IMR-90 (cell line): ENCODE measurements around the gene AKT3. TPM values are rescaled to one million over a fixed set of nuclear protein-coding genes. Genes with fewer than 3 reads are reported as not detected.

Experiments used
- ATAC-seq: fragments of 200-7000 bp; cut with Tn5 transposase; 2 replicates; pipeline ENCODE4 v1.9.1; 2020; ENCODE audit warnings: low read depth, mild to moderate bottlenecking, moderate library complexity
- BruUV-seq: library from RNA; stranded (reverse); fragments of 400-500 nt; replicated peaks from 2 replicates; lab custom pipeline; 2021; lab: Mats Ljungman, UMichigan
- CTCF ChIA-PET: fragments of 300-600 bp; formaldehyde crosslinking; extraction: SDS; loops from one replicate; lab custom pipeline; 2021; ENCODE audit warnings: antibody characterized with exemption; lab: Yijun Ruan, JAX
- POLR2A ChIA-PET: fragments of 300-600 bp; sonication (Branson Sonifier 250); formaldehyde crosslinking; loops from one replicate; lab custom pipeline; 2022; ENCODE audit warnings: antibody characterized with exemption; ENCODE audit not compliant: unreplicated experiment; lab: Charles Lee
- DNase-seq: peaks from one replicate; pipeline ENCODE4 v3.0.0; 2013
- H2AFZ ChIP-seq: replicated peaks from 2 replicates; pipeline ENCODE3; 2013; ENCODE audit warnings: low read length, mild to moderate bottlenecking; ENCODE audit not compliant: poor library complexity
- H2AK5ac ChIP-seq: 2 replicates; pipeline ENCODE4 v1.6.1; 2013; ENCODE audit warnings: low read depth, low read length, inconsistent platforms
- H2AK9ac ChIP-seq: replicated peaks from 2 replicates; pipeline ENCODE3; 2013; ENCODE audit warnings: mild to moderate bottlenecking, low read depth, low read length, moderate library complexity; ENCODE audit not compliant: poor library complexity
- H2BK120ac ChIP-seq: 2 replicates; pipeline ENCODE4 v1.6.1; 2013; ENCODE audit warnings: low read depth, low read length, inconsistent platforms
- H2BK15ac ChIP-seq: 3 replicates; pipeline ENCODE4 v1.6.1; 2013; ENCODE audit warnings: low read depth, low read length, inconsistent platforms
- H2BK20ac ChIP-seq: 2 replicates; pipeline ENCODE4 v1.6.1; 2013; ENCODE audit warnings: low read depth, mild to moderate bottlenecking, inconsistent platforms, low read length, moderate library complexity
- H2BK5ac ChIP-seq: 2 replicates; pipeline ENCODE4 v1.6.1; 2013; ENCODE audit warnings: mild to moderate bottlenecking, low read depth, low read length, inconsistent platforms; ENCODE audit not compliant: poor library complexity, severe bottlenecking
- H3K14ac ChIP-seq: replicated peaks from 2 replicates; pipeline ENCODE4 v1.6.1; 2013; ENCODE audit warnings: low read depth, low read length, inconsistent platforms
- H3K18ac ChIP-seq: 2 replicates; pipeline ENCODE4 v1.6.1; 2013; ENCODE audit warnings: low read depth, low read length, control low read depth
- H3K23ac ChIP-seq: 2 replicates; pipeline ENCODE4 v1.6.1; 2013; ENCODE audit warnings: low read depth, low read length, inconsistent platforms
- H3K27ac ChIP-seq: 2 replicates; pipeline ENCODE4 v1.5.1; 2013; ENCODE audit warnings: mild to moderate bottlenecking, control low read depth, low read length; ENCODE audit not compliant: insufficient read depth
- H3K27me3 ChIP-seq: 2 replicates; pipeline ENCODE4 v1.6.1; 2013; ENCODE audit warnings: low read length; ENCODE audit not compliant: control insufficient read depth, insufficient read depth
- H3K36me3 ChIP-seq: 2 replicates; pipeline ENCODE4 v1.6.1; 2013; ENCODE audit warnings: low read length, mixed read lengths; ENCODE audit not compliant: control insufficient read depth, insufficient read depth
- H3K4ac ChIP-seq: 2 replicates; pipeline ENCODE4 v1.6.1; 2013; ENCODE audit warnings: low read depth, low read length, inconsistent platforms
- H3K4me1 ChIP-seq: 2 replicates; pipeline ENCODE4 v1.6.1; 2013; ENCODE audit warnings: low read length, mixed read lengths; ENCODE audit not compliant: control insufficient read depth, insufficient read depth
- H3K4me2 ChIP-seq: 2 replicates; pipeline ENCODE4 v1.6.1; 2013; ENCODE audit warnings: low read depth, mild to moderate bottlenecking, control low read depth, low read length, moderate library complexity
- H3K4me3 ChIP-seq: 2 replicates; pipeline ENCODE4 v1.5.1; 2013; ENCODE audit warnings: low read depth, mild to moderate bottlenecking, control low read depth, low read length, moderate library complexity; ENCODE audit not compliant: insufficient read depth
- H3K56ac ChIP-seq: 2 replicates; pipeline ENCODE4 v1.6.1; 2013; ENCODE audit warnings: low read length, inconsistent platforms; ENCODE audit not compliant: insufficient read depth; ENCODE audit errors: extremely low read depth
- H3K79me1 ChIP-seq, 2 experiments: 2 replicates each; pipeline ENCODE4 v1.6.1; 2013; ENCODE audit warnings: low read length in 2 of 2, inconsistent platforms in 1 of 2, low read depth in 1 of 2
- H3K9ac ChIP-seq: 2 replicates; pipeline ENCODE4 v1.6.1; 2013; ENCODE audit warnings: low read depth, low read length, control low read depth
- H3K9me1 ChIP-seq: 2 replicates; pipeline ENCODE4 v1.6.1; 2013; ENCODE audit warnings: low read length, inconsistent platforms; ENCODE audit not compliant: insufficient read depth
- H3K9me3 ChIP-seq: 2 replicates; pipeline ENCODE4 v1.6.1; 2013; ENCODE audit warnings: low read length; ENCODE audit not compliant: control insufficient read depth, insufficient read depth
- H4K20me1 ChIP-seq: 2 replicates; pipeline ENCODE4 v1.6.1; 2013; ENCODE audit warnings: low read length, inconsistent platforms; ENCODE audit not compliant: insufficient read depth
- H4K5ac ChIP-seq: 2 replicates; pipeline ENCODE4 v1.6.1; 2013; ENCODE audit warnings: mild to moderate bottlenecking, low read depth, low read length, control low read depth
- H4K8ac ChIP-seq, 2 experiments: 2 replicates each; pipeline ENCODE4 v1.6.1; 2013; ENCODE audit warnings: low read depth in 2 of 2, low read length in 2 of 2, control low read depth in 1 of 2, inconsistent platforms in 1 of 2
- H4K91ac ChIP-seq: 2 replicates; pipeline ENCODE4 v1.6.1; 2013; ENCODE audit warnings: low read depth, low read length, inconsistent platforms; ENCODE audit not compliant: insufficient read depth
- BHLHE40 ChIP-seq: fragments of 150-350 bp; IDR thresholded peaks from 2 replicates; pipeline ENCODE4 v1.6.1; 2016; ENCODE audit warnings: mild to moderate bottlenecking, low read depth, low read length
- CEBPB ChIP-seq: IDR thresholded peaks from 2 replicates; pipeline ENCODE4 v1.6.1; 2012; ENCODE audit warnings: low read depth, low read length, improper control_type of control experiment
- CHD1 ChIP-seq: IDR thresholded peaks from 2 replicates; pipeline ENCODE4 v1.6.1; 2012; ENCODE audit warnings: low read depth, low read length, improper control_type of control experiment
- FOS ChIP-seq: fragments of 150-350 bp; IDR thresholded peaks from 2 replicates; pipeline ENCODE4 v1.6.1; 2016; ENCODE audit warnings: low read depth, low read length
- MAFK ChIP-seq: IDR thresholded peaks from 2 replicates; pipeline ENCODE4 v1.6.1; 2012; ENCODE audit warnings: low read depth, low read length, improper control_type of control experiment
- MAZ ChIP-seq: IDR thresholded peaks from 2 replicates; pipeline ENCODE4 v1.6.1; 2012; ENCODE audit warnings: low read depth, mild to moderate bottlenecking, low read length, improper control_type of control experiment, moderate library complexity, borderline replicate concordance
- MXI1 ChIP-seq: IDR thresholded peaks from 2 replicates; pipeline ENCODE4 v1.6.1; 2012; ENCODE audit warnings: low read depth, mild to moderate bottlenecking, low read length, moderate library complexity, borderline replicate concordance
- NFE2L2 ChIP-seq: fragments of 150-350 bp; IDR thresholded peaks from 2 replicates; pipeline ENCODE4 v1.6.1; 2016; ENCODE audit warnings: low read depth, mild to moderate bottlenecking, low read length
- POLR2A ChIP-seq: IDR thresholded peaks from 2 replicates; pipeline ENCODE4 v1.6.1; 2012; ENCODE audit warnings: mild to moderate bottlenecking, low read depth, low read length
- RAD21 ChIP-seq: IDR thresholded peaks from 2 replicates; pipeline ENCODE4 v1.6.1; 2012; ENCODE audit warnings: low read length, improper control_type of control experiment
- RCOR1 ChIP-seq: IDR thresholded peaks from 2 replicates; pipeline ENCODE4 v1.6.1; 2012; ENCODE audit warnings: mild to moderate bottlenecking, low read length, improper control_type of control experiment; ENCODE audit not compliant: insufficient replicate concordance
- USF2 ChIP-seq: fragments of 150-350 bp; IDR thresholded peaks from 2 replicates; pipeline ENCODE4 v1.6.1; 2017; ENCODE audit warnings: mild to moderate bottlenecking, antibody characterized with exemption, low read length, low read depth
- WGBS, 2 experiments: methylation state at CpG; one replicate each; pipeline versions ENCODE4 v1.1.5 to v1.1.7; 2013; ENCODE audit warnings: missing lambda C conversion rate in 2 of 2; ENCODE audit not compliant: insufficient read length in 1 of 2; ENCODE audit errors: extremely low coverage in 2 of 2; 5-methylcytosine and 5-hydroxymethylcytosine counted together
- dilution Hi-C: fragments of 300-500 bp; cut with HindIII; formaldehyde crosslinking; loops from one replicate; pipeline ENCODE4 v1.14.3; 2018; ENCODE audit warnings: low sequenced_read_pairs; ENCODE audit not compliant: unreplicated experiment
- in situ Hi-C: fragments of 300-500 bp; cut with MboI; formaldehyde crosslinking; loops from 3 replicates; pipeline ENCODE4 v1.14.3; 2019; ENCODE audit warnings: low sequenced_read_pairs, inconsistent platforms, mixed read lengths
- intact Hi-C: fragments of 100-400 bp; cut with micrococcal nuclease; formaldehyde crosslinking; loops from 2 replicates; pipeline ENCODE4 v1.10.0; 2022
- polyA plus RNA-seq, 3 experiments: library from polyadenylated mRNA; depleted of rRNA; stranded (reverse); fragments of >200 nt; gene quantifications; 2 replicates each; pipeline ENCODE4 v1.2.3, GENCODE V29; 2012; ENCODE audit warnings: low replicate concordance in 1 of 3
- total RNA-seq: library from RNA; depleted of rRNA; stranded (reverse); fragments of >200 nt; gene quantifications from 2 replicates; pipeline ENCODE4 v1.2.3, GENCODE V29; 2012
- TF ChIP-seq, protein P1 (sequence below): conservative IDR thresholded peaks from 2 replicates; pipeline ENCODE4 v1.5.1; 2012; ENCODE audit warnings: mild to moderate bottlenecking, low read depth, low read length, improper control_type of control experiment

AKT3 gene
- total and polyA plus RNA-seq, 2 of the 4 experiments (the other 2 are of a cell fraction), result 15.2 to 19.4 TPM

DNA sequence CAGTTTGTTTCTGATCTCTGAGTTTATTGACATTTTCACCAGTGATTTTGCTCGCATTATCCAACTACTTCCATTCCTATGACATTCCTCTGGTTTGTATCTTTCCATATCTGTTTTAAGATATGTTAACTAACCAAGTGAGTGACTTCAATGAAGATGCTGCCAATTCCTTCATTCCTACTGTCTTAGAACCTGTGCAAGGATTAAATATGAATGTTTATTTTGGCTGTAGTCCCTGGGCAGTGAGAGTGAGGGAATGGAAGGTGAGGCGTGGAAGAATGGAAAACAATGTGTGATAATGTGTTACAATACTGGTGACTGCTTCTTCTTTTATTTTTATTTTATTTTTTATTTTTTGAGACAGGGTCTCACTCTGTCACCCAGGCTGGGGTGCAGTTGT, 411.2 kb downstream of the AKT3 start:
- DNase-seq, result peak; percentile 17
- H3K4me2 ChIP-seq, result no peak overlapping the region
- H4K8ac ChIP-seq, result no peak overlapping the region
- H3K14ac ChIP-seq, result no peak overlapping the region
- TF ChIP-seq BHLHE40, result no peak
- TF ChIP-seq NFE2L2, result no peak
- TF ChIP-seq, protein P1, sequence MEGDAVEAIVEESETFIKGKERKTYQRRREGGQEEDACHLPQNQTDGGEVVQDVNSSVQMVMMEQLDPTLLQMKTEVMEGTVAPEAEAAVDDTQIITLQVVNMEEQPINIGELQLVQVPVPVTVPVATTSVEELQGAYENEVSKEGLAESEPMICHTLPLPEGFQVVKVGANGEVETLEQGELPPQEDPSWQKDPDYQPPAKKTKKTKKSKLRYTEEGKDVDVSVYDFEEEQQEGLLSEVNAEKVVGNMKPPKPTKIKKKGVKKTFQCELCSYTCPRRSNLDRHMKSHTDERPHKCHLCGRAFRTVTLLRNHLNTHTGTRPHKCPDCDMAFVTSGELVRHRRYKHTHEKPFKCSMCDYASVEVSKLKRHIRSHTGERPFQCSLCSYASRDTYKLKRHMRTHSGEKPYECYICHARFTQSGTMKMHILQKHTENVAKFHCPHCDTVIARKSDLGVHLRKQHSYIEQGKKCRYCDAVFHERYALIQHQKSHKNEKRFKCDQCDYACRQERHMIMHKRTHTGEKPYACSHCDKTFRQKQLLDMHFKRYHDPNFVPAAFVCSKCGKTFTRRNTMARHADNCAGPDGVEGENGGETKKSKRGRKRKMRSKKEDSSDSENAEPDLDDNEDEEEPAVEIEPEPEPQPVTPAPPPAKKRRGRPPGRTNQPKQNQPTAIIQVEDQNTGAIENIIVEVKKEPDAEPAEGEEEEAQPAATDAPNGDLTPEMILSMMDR, result no peak
- TF ChIP-seq MAZ, result no peak
- TF ChIP-seq FOS, result no peak
- no peak for TF ChIP-seq MAFK
- no peak for TF ChIP-seq MXI1
- no peak for TF ChIP-seq RCOR1
- no peak for TF ChIP-seq RAD21
- no peak for TF ChIP-seq CHD1
- TF ChIP-seq CEBPB, result no peak
- TF ChIP-seq USF2, result no peak
- no peak for TF ChIP-seq POLR2A
- intact Hi-C loops, result no loop called here
- no peaks in the 10 kb centered on the region for H3K36me3 ChIP-seq
- ATAC-seq, result no peak
- no peaks in the 10 kb centered on the region for H4K20me1 ChIP-seq
- BruUV-seq, result no TSS peak
- peaks cover 0 to 3% of the 10 kb centered on the region in 2 experiments; a peak in 2 of 4 replicates for H3K79me1 ChIP-seq
- ChIA-PET POLR2A (no interaction called here), CTCF (no interaction called here)
- H2BK20ac ChIP-seq, result no peak overlapping the region
- peaks cover 4% of the 10 kb centered on the region for H3K4me1 ChIP-seq
- no peak overlapping the region for H3K4ac ChIP-seq
- H3K27me3 ChIP-seq, result no peaks in the 10 kb centered on the region
- H3K9me3 ChIP-seq, result no peaks in the 10 kb centered on the region
- H3K56ac ChIP-seq, result no peak overlapping the region
- no peak overlapping the region for H2AK9ac ChIP-seq
- no peak overlapping the region for H3K27ac ChIP-seq
- dilution Hi-C loops, result no loop called here
- no peak overlapping the region for H2BK15ac ChIP-seq
- no peaks in the 10 kb centered on the region for H3K9me1 ChIP-seq
- H2BK120ac ChIP-seq, result no peak overlapping the region
- H2BK5ac ChIP-seq, result no peak overlapping the region
- no peak overlapping the region for H2AK5ac ChIP-seq
- no CpG with 5 or more reads among the region's 2 CpGs for WGBS, 2 experiments
- in situ Hi-C loops, result no loop called here
- no peak overlapping the region for H3K23ac ChIP-seq
- no peak overlapping the region for H3K4me3 ChIP-seq
- no peak overlapping the region for H4K91ac ChIP-seq
- H2AFZ ChIP-seq, result no peak overlapping the region
- H4K5ac ChIP-seq, result no peak overlapping the region
- no peak overlapping the region for H3K18ac ChIP-seq
- no peak overlapping the region for H3K9ac ChIP-seq
